GM18909 (cell line): ENCODE measurements around the gene ARPC3.
A peak's percentile ranks its signal among the peaks of the same experiment; 100 is the strongest.
"Not testable (repeated sequence)": the region's sequence is repeated elsewhere in the genome, so short reads cannot be mapped to it uniquely, and the experiment has no call there.

Source experiments
- ATAC-seq: cut with Tn5 transposase; IDR thresholded peaks from one replicate; pipeline ENCODE4 v1.9.1; 2021; ENCODE audit warnings: mild to moderate bottlenecking; ENCODE audit not compliant: unreplicated experiment, poor library complexity

ARPC3 gene

GRCh38 chr12:110421159-110421661, 28.9 kb downstream of the ARPC3 start:
- ATAC-seq = no peak

- not testable (repeated sequence) for ATAC-seq
These were observed 29.5 kb downstream of the ARPC3 start for GRCh38 chr12:110420644-110421043.

- ATAC-seq = not testable (repeated sequence)
These were observed 33.0 kb downstream of the ARPC3 start for GRCh38 chr12:110417113-110417512.

DNA sequence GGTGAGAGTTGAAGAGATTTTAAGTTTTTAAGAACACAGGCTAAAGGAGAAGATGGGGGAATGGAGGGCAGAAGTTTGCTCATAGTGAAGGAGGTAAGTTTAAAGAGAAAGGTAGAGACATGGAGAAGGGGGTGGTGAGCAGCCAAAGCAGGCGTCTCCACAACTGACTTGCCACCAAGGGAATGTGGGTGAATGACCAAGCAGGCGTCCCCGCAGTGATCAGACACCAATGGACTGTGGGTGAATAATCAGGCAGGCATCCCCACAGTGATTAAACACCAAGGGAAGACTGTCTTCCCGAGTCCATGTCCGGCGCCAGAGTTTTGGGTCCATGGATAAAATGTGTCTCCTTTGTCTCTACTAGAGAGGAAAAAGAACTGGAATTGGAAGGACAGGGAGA, 40.1 kb downstream of the ARPC3 start:
- not testable (repeated sequence) for ATAC-seq

DNA sequence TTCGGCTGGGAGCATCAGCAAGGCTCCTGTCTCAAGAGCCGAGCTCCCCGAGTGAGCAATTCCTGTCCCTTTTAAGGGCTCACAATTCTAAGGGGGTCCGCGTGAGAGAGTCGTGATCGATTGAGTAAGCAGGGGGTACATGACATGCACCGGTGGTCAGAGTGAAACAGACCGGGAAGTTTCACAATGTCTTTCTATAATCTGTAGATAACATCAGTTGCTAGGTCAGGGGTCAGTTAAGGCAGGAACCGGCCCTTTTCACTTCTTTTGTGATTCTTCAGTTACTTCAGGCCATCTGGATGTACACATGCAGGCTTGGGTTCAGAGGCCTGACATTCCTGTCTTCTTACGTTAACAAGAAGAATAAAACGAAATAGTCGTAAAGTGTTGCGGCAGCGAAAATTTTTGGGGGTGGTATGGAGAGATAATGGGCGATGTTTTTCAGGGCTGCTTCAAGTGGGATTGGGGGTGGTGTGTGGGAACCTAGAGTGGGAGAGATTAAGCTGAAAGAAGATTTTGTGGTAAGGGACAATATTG, 44.9 kb downstream of the ARPC3 start:
- ATAC-seq = not testable (repeated sequence)

- peak; percentile 49 for ATAC-seq
These were observed 46.0 kb downstream of the ARPC3 start for GRCh38 chr12:110403976-110404682.

GRCh38 chr12:110403146-110403975, 46.8 kb downstream of the ARPC3 start, which contains the start of gene ANAPC7:
TSS of gene ANAPC7 (minus strand) at chr12:110403708. CDS start at chr12:110403627, 81 bp downstream.
- ATAC-seq = peak; percentile 81
